Heart left ventricle (tissue), 13 donors: ENCODE data around the gene CPT1B.

Experiments used
- POLR2A ChIP-seq, 2 donors: fragments of 450-650 bp; IDR thresholded peaks; one replicate each; pipeline ENCODE4 v1.6.1; 2017; ENCODE audit warnings: antibody characterized with exemption in 2 of 2, mild to moderate bottlenecking in 2 of 2, moderate library complexity in 2 of 2
- TF ChIP-seq, protein P1 (sequence below), 12 donors: fragments of 200-600 bp; sonication (generic) in 4 of 12; IDR thresholded peaks; one replicate each; pipeline versions ENCODE4 v1.5.0 to v1.8.0; 2018 to 2022; ENCODE audit warnings: antibody characterized with exemption in 12 of 12, mild to moderate bottlenecking in 5 of 12
- donor health status: ischemic (EF 13 %, LVEDD 7.1; RV severe dilation, severe dysfunction).
- donor health status: DM: no; HTN: yes; CAD: no.
- donor health status: DM: no; HTN: no; CAD: no.
- donor health status: ischemic (EF 25% LVEDD 6.9; RV normal size, moderate dysfunction).
- donor health status: ischemic (EF 25% LVEDD 5.7; RV mildly dilated, moderate dysfunction).
- donor health status: ischemic (EF 35%, LVEDD 5.7; RV mildly dilated, moderate dysfunction).
- donor health status: nonischemic (EF 11% LVEDD 7.7; RV severe dilation, severe dysfunction).
- donor health status: DM: yes; HTN: yes; CAD: no.
- donor health status: PGD.
- donor health status: ischemic (EF 29% LVEDD 5.4; RV normal size, mild dysfunction).
- donor health status: nonischemic (EF 23%, LVEDD 6.1; RV moderate dilation, normal function).

- TF ChIP-seq, protein P1, sequence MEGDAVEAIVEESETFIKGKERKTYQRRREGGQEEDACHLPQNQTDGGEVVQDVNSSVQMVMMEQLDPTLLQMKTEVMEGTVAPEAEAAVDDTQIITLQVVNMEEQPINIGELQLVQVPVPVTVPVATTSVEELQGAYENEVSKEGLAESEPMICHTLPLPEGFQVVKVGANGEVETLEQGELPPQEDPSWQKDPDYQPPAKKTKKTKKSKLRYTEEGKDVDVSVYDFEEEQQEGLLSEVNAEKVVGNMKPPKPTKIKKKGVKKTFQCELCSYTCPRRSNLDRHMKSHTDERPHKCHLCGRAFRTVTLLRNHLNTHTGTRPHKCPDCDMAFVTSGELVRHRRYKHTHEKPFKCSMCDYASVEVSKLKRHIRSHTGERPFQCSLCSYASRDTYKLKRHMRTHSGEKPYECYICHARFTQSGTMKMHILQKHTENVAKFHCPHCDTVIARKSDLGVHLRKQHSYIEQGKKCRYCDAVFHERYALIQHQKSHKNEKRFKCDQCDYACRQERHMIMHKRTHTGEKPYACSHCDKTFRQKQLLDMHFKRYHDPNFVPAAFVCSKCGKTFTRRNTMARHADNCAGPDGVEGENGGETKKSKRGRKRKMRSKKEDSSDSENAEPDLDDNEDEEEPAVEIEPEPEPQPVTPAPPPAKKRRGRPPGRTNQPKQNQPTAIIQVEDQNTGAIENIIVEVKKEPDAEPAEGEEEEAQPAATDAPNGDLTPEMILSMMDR (IDR thresholded peaks at IDR 0.05): no peak
- no peak for TF ChIP-seq POLR2A (IDR thresholded peaks at IDR 0.05)
Measured at GRCh38 chr22:50520826-50521453, 57.3 kb downstream of the CPT1B start.
